Ishikawa (cell line): ENCODE measurements around the gene HSPBP1.
A peak's percentile ranks its signal among the peaks of the same experiment; 100 is the strongest.

Experiments used
- CEBPB ChIP-seq: IDR thresholded peaks from 2 replicates; pipeline ENCODE4 v1.6.1; 2012
- CREB1 ChIP-seq: IDR thresholded peaks from 2 replicates; pipeline ENCODE4 v1.6.1; 2012; ENCODE audit warnings: low read depth
- EGR1 ChIP-seq: IDR thresholded peaks from 2 replicates; pipeline ENCODE4 v1.6.1; 2012
- EP300 ChIP-seq: IDR thresholded peaks from 2 replicates; pipeline ENCODE4 v1.6.1; 2012; ENCODE audit warnings: borderline replicate concordance
- FOXM1 ChIP-seq: IDR thresholded peaks from 2 replicates; pipeline ENCODE4 v1.6.1; 2012; ENCODE audit warnings: low read depth, borderline replicate concordance
- NFIC ChIP-seq: IDR thresholded peaks from 2 replicates; pipeline ENCODE4 v1.6.1; 2012
- RAD21 ChIP-seq: IDR thresholded peaks from 2 replicates; pipeline ENCODE4 v1.6.1; 2012; ENCODE audit warnings: low read depth
- TAF1 ChIP-seq: IDR thresholded peaks from 2 replicates; pipeline ENCODE4 v1.6.1; 2012; ENCODE audit warnings: low read depth, mild to moderate bottlenecking
- TCF12 ChIP-seq: IDR thresholded peaks from 2 replicates; pipeline ENCODE4 v1.6.1; 2012; ENCODE audit warnings: low read depth
- TEAD4 ChIP-seq: IDR thresholded peaks from 2 replicates; pipeline ENCODE4 v1.6.1; 2012
- YY1 ChIP-seq: IDR thresholded peaks from 2 replicates; pipeline ENCODE4 v1.6.1; 2012; ENCODE audit warnings: low read depth
- TF ChIP-seq, protein P1 (sequence below): IDR thresholded peaks from 2 replicates; pipeline ENCODE4 v1.6.1; 2012; ENCODE audit warnings: low read depth, mild to moderate bottlenecking
- TF ChIP-seq, protein P2 (sequence below): IDR thresholded peaks from 2 replicates; pipeline ENCODE4 v1.6.1; 2012

DNA sequence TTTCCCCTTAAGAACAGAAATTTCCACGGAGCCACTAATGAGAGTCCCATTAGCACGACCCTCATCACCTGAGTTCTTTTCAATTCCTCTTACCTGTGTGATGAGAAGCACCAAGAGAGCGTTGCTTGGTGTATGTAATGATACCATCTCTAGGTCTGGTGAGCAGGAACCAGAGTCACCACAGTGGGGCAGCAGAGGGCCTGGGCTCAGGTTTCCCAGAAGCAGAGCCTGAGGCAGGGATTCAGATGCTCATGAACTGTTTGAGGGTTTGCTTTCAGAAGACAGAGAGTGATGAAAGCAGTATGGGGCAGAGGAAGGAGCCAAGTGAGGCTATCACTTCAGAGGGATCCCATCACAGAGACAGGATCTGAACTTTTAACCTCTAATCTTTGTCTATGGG, 67.5 kb downstream of the HSPBP1 start:
- no peak for TF ChIP-seq CEBPB
- TF ChIP-seq RAD21, result peak; percentile 85
- no peak for TF ChIP-seq EP300
- TF ChIP-seq, protein P1, sequence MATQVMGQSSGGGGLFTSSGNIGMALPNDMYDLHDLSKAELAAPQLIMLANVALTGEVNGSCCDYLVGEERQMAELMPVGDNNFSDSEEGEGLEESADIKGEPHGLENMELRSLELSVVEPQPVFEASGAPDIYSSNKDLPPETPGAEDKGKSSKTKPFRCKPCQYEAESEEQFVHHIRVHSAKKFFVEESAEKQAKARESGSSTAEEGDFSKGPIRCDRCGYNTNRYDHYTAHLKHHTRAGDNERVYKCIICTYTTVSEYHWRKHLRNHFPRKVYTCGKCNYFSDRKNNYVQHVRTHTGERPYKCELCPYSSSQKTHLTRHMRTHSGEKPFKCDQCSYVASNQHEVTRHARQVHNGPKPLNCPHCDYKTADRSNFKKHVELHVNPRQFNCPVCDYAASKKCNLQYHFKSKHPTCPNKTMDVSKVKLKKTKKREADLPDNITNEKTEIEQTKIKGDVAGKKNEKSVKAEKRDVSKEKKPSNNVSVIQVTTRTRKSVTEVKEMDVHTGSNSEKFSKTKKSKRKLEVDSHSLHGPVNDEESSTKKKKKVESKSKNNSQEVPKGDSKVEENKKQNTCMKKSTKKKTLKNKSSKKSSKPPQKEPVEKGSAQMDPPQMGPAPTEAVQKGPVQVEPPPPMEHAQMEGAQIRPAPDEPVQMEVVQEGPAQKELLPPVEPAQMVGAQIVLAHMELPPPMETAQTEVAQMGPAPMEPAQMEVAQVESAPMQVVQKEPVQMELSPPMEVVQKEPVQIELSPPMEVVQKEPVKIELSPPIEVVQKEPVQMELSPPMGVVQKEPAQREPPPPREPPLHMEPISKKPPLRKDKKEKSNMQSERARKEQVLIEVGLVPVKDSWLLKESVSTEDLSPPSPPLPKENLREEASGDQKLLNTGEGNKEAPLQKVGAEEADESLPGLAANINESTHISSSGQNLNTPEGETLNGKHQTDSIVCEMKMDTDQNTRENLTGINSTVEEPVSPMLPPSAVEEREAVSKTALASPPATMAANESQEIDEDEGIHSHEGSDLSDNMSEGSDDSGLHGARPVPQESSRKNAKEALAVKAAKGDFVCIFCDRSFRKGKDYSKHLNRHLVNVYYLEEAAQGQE, result no peak
- TF ChIP-seq TEAD4, result no peak
- TF ChIP-seq TAF1, result no peak
- TF ChIP-seq, protein P2, sequence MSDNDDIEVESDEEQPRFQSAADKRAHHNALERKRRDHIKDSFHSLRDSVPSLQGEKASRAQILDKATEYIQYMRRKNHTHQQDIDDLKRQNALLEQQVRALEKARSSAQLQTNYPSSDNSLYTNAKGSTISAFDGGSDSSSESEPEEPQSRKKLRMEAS, result no peak
- TF ChIP-seq CREB1, result no peak
- TF ChIP-seq FOXM1, result no peak
- TF ChIP-seq TCF12, result no peak
- no peak for TF ChIP-seq YY1
- no peak for TF ChIP-seq NFIC
- no peak for TF ChIP-seq EGR1
